ENCODE data around the gene TSPAN4. TPM values are rescaled to one million over a fixed set of nuclear protein-coding genes. Genes with fewer than 3 reads are reported as not detected.

TSPAN4 gene
- total RNA-seq, 2 experiments from 2014 or later, result 5.0 to 6.3 TPM

GRCh38 chr11:836274-836673, 6.4 kb upstream of the TSPAN4 start:
- H3K36me3 Mint-ChIP-seq (ENCODE audit: low read depth), result peaks cover 2% of the 10 kb centered on the region
- no peak overlapping the region for H3K27ac Mint-ChIP-seq
- intact Hi-C loops (cut with micrococcal nuclease), result no loop called here
- no peak for DNase-seq
- no peak overlapping the region for H3K4me3 Mint-ChIP-seq
- H3K4me1 Mint-ChIP-seq (ENCODE audit: low read depth), result peaks cover 29% of the 10 kb centered on the region
- H3K9me3 Mint-ChIP-seq, result no peaks in the 10 kb centered on the region
- H3K27me3 Mint-ChIP-seq (ENCODE audit: low read depth), result peaks cover 15% of the 10 kb centered on the region
- CTCF ChIA-PET, result no interaction called here

GRCh38 chr11:836700-837099, 6.0 kb upstream of the TSPAN4 start:
- H3K9me3 Mint-ChIP-seq, result no peaks in the 10 kb centered on the region

GRCh38 chr11:837189-837989, 5.3 kb upstream of the TSPAN4 start:
- DNase-seq, result no peak
- Mint-ChIP-seq H3K36me3 (ENCODE audit: low read depth) (peaks cover 2% of the 10 kb centered on the region), H3K9me3 (no peaks in the 10 kb centered on the region), H3K27ac (no peak overlapping the region), H3K4me3 (no peak overlapping the region), H3K27me3 (ENCODE audit: low read depth) (peaks cover 6% of the 10 kb centered on the region), H3K4me1 (ENCODE audit: low read depth) (peaks cover 27% of the 10 kb centered on the region)
- CTCF ChIA-PET, result no interaction called here
- intact Hi-C loops (cut with micrococcal nuclease), result no loop called here

More at GRCh38 chr11:836700-837099, 6.0 kb upstream of the TSPAN4 start:
- CTCF ChIA-PET, result no interaction called here
- no peak for DNase-seq
- Mint-ChIP-seq H3K27ac (no peak overlapping the region), H3K36me3 (ENCODE audit: low read depth) (peaks cover 2% of the 10 kb centered on the region), H3K4me3 (no peak overlapping the region), H3K27me3 (ENCODE audit: low read depth) (peaks cover 11% of the 10 kb centered on the region), H3K4me1 (ENCODE audit: low read depth) (peaks cover 28% of the 10 kb centered on the region)
- intact Hi-C loops (cut with micrococcal nuclease), result no loop called here

- no peak overlapping the region for H3K27ac Mint-ChIP-seq
Observed at GRCh38 chr11:837990-838307, 4.7 kb upstream of the TSPAN4 start.

GRCh38 chr11:838441-839279, 4.0 kb upstream of the TSPAN4 start:
- intact Hi-C loops (cut with micrococcal nuclease), result no loop called here
- no peak overlapping the region for H3K27ac Mint-ChIP-seq
- H3K4me1 Mint-ChIP-seq (ENCODE audit: low read depth), result peaks cover 31% of the 10 kb centered on the region
- H3K36me3 Mint-ChIP-seq (ENCODE audit: low read depth), result peaks cover 2% of the 10 kb centered on the region
- peaks cover 6% of the 10 kb centered on the region for H3K27me3 Mint-ChIP-seq (ENCODE audit: low read depth)
- no peak overlapping the region for H3K4me3 Mint-ChIP-seq
- DNase-seq, result no peak
- H3K9me3 Mint-ChIP-seq, result no peaks in the 10 kb centered on the region
- CTCF ChIA-PET, result no interaction called here

More at GRCh38 chr11:837990-838307, 4.7 kb upstream of the TSPAN4 start:
- Mint-ChIP-seq H3K4me1 (ENCODE audit: low read depth) (peaks cover 27% of the 10 kb centered on the region), H3K4me3 (no peak overlapping the region), H3K27me3 (ENCODE audit: low read depth) (peaks cover 6% of the 10 kb centered on the region), H3K36me3 (ENCODE audit: low read depth) (peaks cover 2% of the 10 kb centered on the region), H3K9me3 (no peaks in the 10 kb centered on the region)
- intact Hi-C loops (cut with micrococcal nuclease), result no loop called here
- no peak for DNase-seq
- CTCF ChIA-PET, result no interaction called here

- peaks cover 29% of the 10 kb centered on the region for H3K4me1 Mint-ChIP-seq (ENCODE audit: low read depth)
- intact Hi-C loops (cut with micrococcal nuclease), result no loop called here
- no peaks in the 10 kb centered on the region for H3K9me3 Mint-ChIP-seq
- peaks cover 2% of the 10 kb centered on the region for H3K36me3 Mint-ChIP-seq (ENCODE audit: low read depth)
- H3K27me3 Mint-ChIP-seq (ENCODE audit: low read depth), result peaks cover under 1% of the 10 kb centered on the region
- CTCF ChIA-PET, result no interaction called here
- no peak for DNase-seq
- no peak overlapping the region for H3K27ac Mint-ChIP-seq
- H3K4me3 Mint-ChIP-seq, result no peak overlapping the region
Observed at GRCh38 chr11:839280-839623, 3.4 kb upstream of the TSPAN4 start.

- peaks cover 2% of the 10 kb centered on the region for H3K36me3 Mint-ChIP-seq (ENCODE audit: low read depth)
- H3K27me3 Mint-ChIP-seq (ENCODE audit: low read depth), result no peaks in the 10 kb centered on the region
- no peak for DNase-seq
- intact Hi-C loops (cut with micrococcal nuclease), result loop anchor here (5.0 kb wide), 1 partner anchor 87 kb away; the partner anchor contains the start of gene AP2A2
- peaks cover 27% of the 10 kb centered on the region for H3K4me1 Mint-ChIP-seq (ENCODE audit: low read depth)
- no peak overlapping the region for H3K27ac Mint-ChIP-seq
- CTCF ChIA-PET, result no interaction called here
- no peaks in the 10 kb centered on the region for H3K9me3 Mint-ChIP-seq
- H3K4me3 Mint-ChIP-seq, result peak overlapping the region; percentile 84
Observed at GRCh38 chr11:839875-840617, 2.6 kb upstream of the TSPAN4 start.

- no peaks in the 10 kb centered on the region for H3K27me3 Mint-ChIP-seq (ENCODE audit: low read depth)
- DNase-seq, result no peak
- H3K4me1 Mint-ChIP-seq (ENCODE audit: low read depth), result peaks cover 27% of the 10 kb centered on the region
- intact Hi-C loops (cut with micrococcal nuclease), result loop anchor here (1.0 to 5.0 kb wide), 5 partner anchors 22 to 85 kb away; partner anchors contain the start of genes AP2A2, CHID1, GATD1 and RPLP2
- peak overlapping the region; percentile 84 for H3K4me3 Mint-ChIP-seq
- CTCF ChIA-PET, result no interaction called here
- no peaks in the 10 kb centered on the region for H3K9me3 Mint-ChIP-seq
- H3K36me3 Mint-ChIP-seq (ENCODE audit: low read depth), result peaks cover 2% of the 10 kb centered on the region
- H3K27ac Mint-ChIP-seq, result peak overlapping the region; percentile 75
Observed at GRCh38 chr11:841981-842369, 677 bp upstream of the TSPAN4 start.

- no peak for DNase-seq
- CTCF ChIA-PET, result no interaction called here
- H3K36me3 Mint-ChIP-seq (ENCODE audit: low read depth), result peaks cover 2% of the 10 kb centered on the region
- peaks cover 27% of the 10 kb centered on the region for H3K4me1 Mint-ChIP-seq (ENCODE audit: low read depth)
- peak overlapping the region; percentile 66 for H3K4me3 Mint-ChIP-seq
- H3K9me3 Mint-ChIP-seq, result no peaks in the 10 kb centered on the region
- no peaks in the 10 kb centered on the region for H3K27me3 Mint-ChIP-seq (ENCODE audit: low read depth)
- intact Hi-C loops (cut with micrococcal nuclease), result loop anchor here (2.0 to 5.0 kb wide), 3 partner anchors 66 to 84 kb away; partner anchors contain the start of genes AP2A2, CHID1 and GATD1
- H3K27ac Mint-ChIP-seq, result no peak overlapping the region
Observed at GRCh38 chr11:843086-843734, 558 bp downstream of the TSPAN4 start.

- Mint-ChIP-seq H3K27ac (no peak overlapping the region), H3K27me3 (ENCODE audit: low read depth) (peaks cover 5% of the 10 kb centered on the region), H3K36me3 (ENCODE audit: low read depth) (peaks cover 2% of the 10 kb centered on the region), H3K9me3 (no peaks in the 10 kb centered on the region), H3K4me1 (ENCODE audit: low read depth) (peaks cover 32% of the 10 kb centered on the region), H3K4me3 (peak overlapping the region; percentile 66)
- CTCF ChIA-PET, result no interaction called here
- no peak for DNase-seq
- intact Hi-C loops (cut with micrococcal nuclease), result loop anchor here (2.0 to 5.0 kb wide), 3 partner anchors 67 to 83 kb away; partner anchors contain the start of genes AP2A2, CHID1 and GATD1
Observed at GRCh38 chr11:843818-844692, 1.4 kb downstream of the TSPAN4 start.
